ENCODE measurements around the gene DCAF15.

The DCAF15 gene

GRCh38 chr19:13976446-13976845 lies 24.1 kb downstream of the DCAF15 start:
- no peak for DNase-seq (ENCODE audit: low spot score)

GRCh38 chr19:13977803-13978202 lies 25.5 kb downstream of the DCAF15 start:
- DNase-seq (ENCODE audit: low spot score), result no peak

- no peak for DNase-seq (ENCODE audit: low spot score)
Observed at GRCh38 chr19:13978351-13979243, 26.3 kb downstream of the DCAF15 start.

GRCh38 chr19:13979244-13979615 lies 26.9 kb downstream of the DCAF15 start:
- no peak for DNase-seq (ENCODE audit: low spot score)

GRCh38 chr19:13979686-13980085 lies 27.4 kb downstream of the DCAF15 start:
- no peak for DNase-seq (ENCODE audit: low spot score)

GRCh38 chr19:13980340-13980739 lies 28.0 kb downstream of the DCAF15 start:
- DNase-seq (ENCODE audit: low spot score), result no peak

- no peak for DNase-seq (ENCODE audit: low spot score)
Observed at GRCh38 chr19:13981021-13981420, 28.7 kb downstream of the DCAF15 start.

GRCh38 chr19:13981467-13981866 lies 29.2 kb downstream of the DCAF15 start:
- no peak for DNase-seq (ENCODE audit: low spot score)

GRCh38 chr19:13981988-13982501 lies 29.7 kb downstream of the DCAF15 start:
- DNase-seq (ENCODE audit: low spot score), result no peak

- no peak for DNase-seq (ENCODE audit: low spot score)
Observed at GRCh38 chr19:13982773-13983172, 30.5 kb downstream of the DCAF15 start.

- no peak for DNase-seq (ENCODE audit: low spot score)
Observed at GRCh38 chr19:13983213-13983889, 31.0 kb downstream of the DCAF15 start.

- DNase-seq (ENCODE audit: low spot score), result no peak
Observed at GRCh38 chr19:13984186-13984585, 31.9 kb downstream of the DCAF15 start.

GRCh38 chr19:13984875-13985741 lies 32.8 kb downstream of the DCAF15 start:
- DNase-seq (ENCODE audit: low spot score), result no peak

- no peak for DNase-seq (ENCODE audit: low spot score)
Observed at GRCh38 chr19:13985771-13986347, 33.5 kb downstream of the DCAF15 start.

- peak; percentile 76 for DNase-seq (ENCODE audit: low spot score)
Observed at GRCh38 chr19:13986348-13986904, 34.1 kb downstream of the DCAF15 start.

- DNase-seq (ENCODE audit: low spot score), result peak; percentile 44
Observed at GRCh38 chr19:13987101-13987890, 35.0 kb downstream of the DCAF15 start.

GRCh38 chr19:13989487-13989886 lies 37.2 kb downstream of the DCAF15 start:
- DNase-seq (ENCODE audit: low spot score), result no peak

- no peak for DNase-seq (ENCODE audit: low spot score)
Observed at GRCh38 chr19:13990085-13990484, 37.8 kb downstream of the DCAF15 start.

GRCh38 chr19:13992025-13992424 lies 39.7 kb downstream of the DCAF15 start:
- no peak for DNase-seq (ENCODE audit: low spot score)

- peak; percentile 64 for DNase-seq (ENCODE audit: low spot score)
Observed at GRCh38 chr19:13993590-13994300, 41.4 kb downstream of the DCAF15 start.
